HG03135 (cell line): ENCODE results near the gene EREG.
"Not testable (repeated sequence)": the region's sequence is repeated elsewhere in the genome, so short reads cannot be mapped to it uniquely, and the experiment has no call there.

Experiments used
- ATAC-seq: cut with Tn5 transposase; IDR thresholded peaks from one replicate; pipeline ENCODE4 v1.9.1; 2021; ENCODE audit warnings: mild to moderate bottlenecking, moderate library complexity; ENCODE audit not compliant: unreplicated experiment

EREG gene

GRCh38 chr4:74386159-74386558 is 21.2 kb downstream of the EREG start:
- no peak for ATAC-seq

- no peak for ATAC-seq
Observed at GRCh38 chr4:74387790-74388189, 22.8 kb downstream of the EREG start.

DNA sequence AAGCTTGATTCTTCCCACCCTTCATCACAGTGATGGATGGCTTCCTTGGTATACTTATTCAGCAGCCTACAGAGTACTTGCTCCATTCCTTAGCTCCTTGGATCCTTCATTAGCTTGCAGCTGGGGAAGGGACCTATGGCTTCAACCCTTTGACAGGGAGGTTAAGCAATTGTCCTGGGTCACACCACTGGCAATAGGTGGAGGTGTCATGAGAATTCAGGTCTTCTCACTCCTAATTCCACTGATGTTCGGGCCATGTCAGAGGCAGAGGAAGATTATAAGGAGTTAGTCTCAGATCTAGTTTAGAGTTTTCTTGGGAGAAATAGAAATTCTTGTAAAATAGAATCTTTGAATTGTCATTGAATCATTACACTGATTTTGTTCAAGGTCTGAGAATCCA is 24.5 kb downstream of the EREG start:
- no peak for ATAC-seq

DNA sequence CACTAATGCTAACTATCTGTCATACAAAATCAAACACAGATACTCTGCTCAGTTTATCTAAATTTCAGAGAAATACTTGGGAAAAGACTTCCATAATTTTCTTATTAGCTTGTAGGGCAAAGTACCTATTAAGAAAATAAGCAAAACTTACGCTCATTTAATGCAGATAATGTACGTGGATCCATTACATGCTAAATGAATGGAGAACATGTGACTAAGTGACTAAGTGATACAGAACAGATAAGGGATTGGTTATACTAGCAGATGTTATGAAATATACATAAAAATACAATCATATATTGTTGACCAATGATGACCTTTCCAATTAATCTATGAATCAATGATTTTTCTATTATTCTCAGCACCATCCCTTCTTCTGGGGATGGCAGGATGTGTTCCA is 25.7 kb downstream of the EREG start:
- ATAC-seq: no peak

DNA sequence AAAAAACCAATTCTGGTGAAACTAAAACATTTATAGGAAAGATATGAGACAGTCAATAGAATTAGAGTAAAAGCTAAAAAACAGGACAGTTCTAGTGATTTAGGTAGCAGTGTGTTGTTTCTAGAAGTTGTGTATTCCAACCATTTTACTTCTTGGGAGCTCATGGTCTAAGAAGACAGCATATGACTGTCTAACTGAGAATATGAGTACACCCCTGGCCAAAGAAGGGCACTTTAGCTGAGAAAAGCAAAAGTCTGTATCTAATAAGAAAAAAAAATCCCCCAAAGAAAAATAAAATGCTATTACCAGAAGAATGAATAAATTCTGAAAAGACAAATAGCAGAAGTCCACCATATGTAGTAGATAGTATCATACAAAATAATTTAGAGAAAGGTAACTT is 26.4 kb downstream of the EREG start:
- no peak for ATAC-seq

GRCh38 chr4:74391890-74392475 is 27.0 kb downstream of the EREG start:
- ATAC-seq: no peak

DNA sequence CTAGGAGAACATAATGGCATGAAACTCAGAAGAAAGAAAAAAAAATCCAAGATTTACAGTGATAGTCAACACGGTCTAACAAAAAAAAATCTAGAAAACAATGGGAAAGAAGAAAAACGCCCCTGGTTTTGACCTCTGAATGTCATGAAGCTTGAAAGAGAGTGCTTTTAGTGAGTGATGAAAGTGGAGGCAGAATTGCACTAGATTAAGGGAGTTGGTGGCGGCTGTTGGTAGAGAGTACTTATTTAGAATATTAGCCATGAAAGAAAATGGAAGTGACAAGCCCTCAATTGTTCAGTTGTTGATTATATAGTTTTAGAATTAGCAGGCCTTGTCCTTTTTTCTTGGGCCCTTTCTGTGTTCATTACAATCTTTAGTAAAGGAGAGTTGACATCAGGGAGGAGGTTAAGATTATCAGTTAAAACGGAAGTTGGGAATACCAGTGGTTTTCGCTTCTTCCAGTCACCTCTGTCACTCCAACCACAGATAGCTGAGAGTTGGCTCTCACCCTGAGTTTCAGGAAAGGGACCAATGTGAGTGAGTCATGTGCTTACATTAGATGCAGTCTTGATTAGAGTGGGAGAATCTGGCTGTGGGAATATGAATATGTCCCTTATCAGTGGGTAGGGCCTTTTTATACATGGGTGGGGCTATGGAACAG is 29.7 kb downstream of the EREG start:
- no peak for ATAC-seq

DNA sequence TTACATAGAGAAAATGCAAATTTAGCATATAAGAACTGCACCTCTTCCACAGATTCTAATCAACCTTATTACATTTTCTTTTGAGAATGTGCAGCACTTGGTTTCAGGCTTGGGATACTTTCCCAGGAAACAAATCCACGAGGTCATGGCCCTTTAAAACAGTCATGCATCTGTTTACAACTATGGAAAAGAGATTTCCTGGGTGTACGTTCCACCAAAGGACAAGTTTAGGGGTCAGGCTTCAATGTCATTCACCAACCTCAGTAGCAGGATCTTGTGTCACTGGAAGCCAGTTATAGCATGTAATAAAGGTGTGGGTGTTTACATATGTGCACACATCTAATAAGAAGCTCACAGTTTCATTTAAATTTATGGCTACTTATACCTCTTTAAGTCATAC is 30.7 kb downstream of the EREG start:
- ATAC-seq: no peak

DNA sequence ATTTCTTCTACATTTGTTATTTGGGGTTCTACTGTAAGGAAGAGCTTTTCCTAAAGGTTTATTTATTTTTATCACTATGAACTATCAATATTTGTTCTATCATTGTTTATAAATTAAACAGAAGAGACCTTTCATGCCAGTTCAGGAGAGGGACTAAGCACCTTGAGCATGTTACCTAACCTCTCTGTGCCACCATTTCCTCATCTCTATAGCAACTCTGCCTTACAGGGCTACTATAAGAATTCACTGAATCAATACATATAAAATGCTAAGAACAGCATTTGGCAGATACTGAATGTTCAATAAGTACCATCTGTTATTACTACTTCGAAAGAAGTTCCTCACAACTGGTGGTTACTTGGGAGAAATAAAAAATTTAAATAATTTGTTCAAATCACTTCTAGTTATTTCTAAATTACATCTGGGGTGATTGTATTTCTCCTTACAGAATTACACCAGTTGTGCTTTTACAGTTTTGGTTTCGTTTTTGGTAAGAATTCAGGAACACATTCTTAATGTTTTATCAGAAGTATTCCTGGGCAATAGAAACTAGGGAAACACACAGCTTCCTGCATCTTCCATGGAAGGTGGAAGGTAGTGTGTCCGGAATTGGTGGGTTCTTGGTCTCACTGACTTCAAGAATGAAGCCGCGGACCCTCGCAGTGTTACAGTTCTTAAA is 32.9 kb downstream of the EREG start:
- ATAC-seq: no peak

GRCh38 chr4:74398894-74399589 is 34.1 kb downstream of the EREG start:
- not testable (repeated sequence) for ATAC-seq

- ATAC-seq: no peak
Observed at GRCh38 chr4:74400395-74400794, 35.5 kb downstream of the EREG start.

DNA sequence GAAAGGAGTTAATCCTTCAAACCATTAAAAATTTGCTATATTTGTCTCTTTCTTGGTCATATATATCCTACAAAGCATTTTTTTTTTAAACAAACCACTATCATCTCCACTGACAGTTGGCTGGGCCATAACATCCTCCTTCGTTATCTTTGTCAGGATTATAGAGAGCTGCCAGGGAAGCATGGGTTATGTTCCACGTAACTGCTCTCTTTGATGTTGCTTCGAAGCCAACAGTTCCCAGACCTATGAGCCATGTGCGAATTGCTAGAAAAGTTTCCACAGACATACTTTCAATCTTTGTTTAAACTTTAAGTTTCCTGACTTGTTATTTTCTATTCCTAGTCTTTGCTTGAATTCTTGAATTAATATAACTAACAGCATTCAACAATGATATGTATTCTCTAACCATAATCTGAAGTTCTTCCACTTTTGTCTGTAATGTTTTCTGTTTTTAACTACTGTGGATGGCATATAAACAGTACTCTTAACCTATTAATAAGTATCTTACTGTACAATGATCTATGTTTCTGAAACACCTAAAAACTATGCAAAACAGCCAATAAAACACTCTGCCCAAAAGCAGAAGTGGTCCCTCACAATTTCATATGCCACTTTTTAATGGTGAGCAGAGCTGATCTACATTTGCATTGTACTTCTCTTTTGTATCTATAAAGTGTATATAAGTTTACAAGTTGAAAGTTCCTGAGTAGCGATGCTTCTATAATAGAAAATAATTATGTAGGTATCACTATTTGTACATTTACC is 37.9 kb downstream of the EREG start:
- ATAC-seq: peak; percentile 98

GRCh38 chr4:74407891-74408290 is 42.9 kb downstream of the EREG start:
- no peak for ATAC-seq

- ATAC-seq: no peak
Observed at GRCh38 chr4:74408639-74409038, 43.7 kb downstream of the EREG start.

- ATAC-seq: no peak
Observed at GRCh38 chr4:74410272-74410671, 45.3 kb downstream of the EREG start.

- ATAC-seq: no peak
Observed at GRCh38 chr4:74412225-74412624, 47.3 kb downstream of the EREG start.

DNA sequence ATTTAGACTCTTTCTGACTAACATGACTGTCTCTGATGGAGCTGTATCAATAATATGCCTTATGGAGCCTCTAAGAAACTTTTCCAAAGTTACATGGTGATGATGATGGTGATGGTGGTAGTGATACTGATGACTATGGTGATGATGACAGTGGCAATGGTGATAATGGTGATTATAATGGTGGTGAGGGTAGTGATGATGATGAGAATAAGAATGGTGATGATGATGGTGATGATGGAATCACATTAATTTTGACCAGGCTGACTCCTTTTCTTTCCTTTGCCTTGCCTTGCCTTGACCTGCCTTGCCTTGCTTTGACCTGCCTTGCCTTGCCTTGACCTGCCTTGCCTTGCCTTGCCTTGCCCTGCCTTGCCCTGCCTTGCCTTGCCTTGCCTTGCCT is 48.3 kb downstream of the EREG start:
- ATAC-seq: no peak

GRCh38 chr4:74414149-74414809 is 49.3 kb downstream of the EREG start:
- ATAC-seq: no peak

DNA sequence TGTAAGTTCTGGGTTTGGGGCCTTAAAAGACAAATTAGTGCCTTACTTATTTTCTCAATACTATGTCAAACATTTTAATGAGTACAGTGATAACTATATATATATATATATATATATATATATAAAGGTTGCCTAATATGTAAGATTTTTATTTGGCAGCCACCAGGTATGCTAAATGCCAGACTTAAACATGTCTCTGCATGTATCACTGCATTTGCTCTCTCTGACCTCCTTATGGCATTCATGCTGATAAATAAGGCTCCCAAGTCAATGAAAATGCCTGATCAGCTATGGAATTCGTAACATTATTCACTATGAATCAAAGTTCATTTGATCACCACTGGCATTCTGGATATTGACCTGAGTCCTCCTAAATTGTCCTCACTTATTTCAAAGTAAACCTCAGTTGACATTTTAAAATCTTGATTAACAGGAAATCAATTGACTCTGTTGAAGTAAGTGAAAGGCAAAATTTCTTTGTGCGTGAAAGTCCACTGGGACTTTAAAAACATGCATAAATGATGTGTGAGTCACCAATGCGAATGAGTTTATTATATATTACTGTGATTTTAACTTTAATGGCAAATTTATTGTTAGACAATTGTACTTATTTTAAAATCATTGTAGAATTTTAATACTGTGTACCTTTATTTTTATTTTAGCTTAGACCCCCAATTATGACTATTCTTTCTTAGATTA is 50.8 kb downstream of the EREG start:
- ATAC-seq: no peak

DNA sequence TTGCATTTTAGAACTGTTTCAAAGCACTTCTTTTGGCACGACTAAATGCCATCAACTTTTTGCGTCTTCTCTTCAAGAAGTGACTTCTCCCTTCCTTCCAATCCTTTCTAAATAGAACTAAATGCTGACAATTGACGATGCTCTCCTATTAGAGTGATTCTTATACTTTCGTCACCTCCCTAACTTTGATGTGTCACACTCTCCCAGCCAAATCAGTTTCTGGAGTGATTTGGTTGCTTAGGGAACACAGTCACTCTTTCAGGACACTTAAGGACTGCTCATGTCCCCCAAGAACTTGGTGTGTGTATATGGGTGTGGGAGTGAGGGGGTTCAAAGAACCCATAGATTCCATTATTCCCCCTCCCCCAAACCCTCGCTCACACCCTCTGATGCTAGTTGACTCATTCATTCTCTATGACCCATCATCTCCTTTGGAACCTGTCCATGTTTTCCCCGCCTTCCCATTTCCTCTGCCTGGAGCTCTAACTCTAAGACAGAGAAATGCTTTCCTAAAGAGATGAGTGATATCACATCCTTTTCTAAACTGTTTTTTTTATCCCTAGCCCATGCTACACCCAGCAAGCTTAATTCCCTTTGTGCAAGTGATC is 53.2 kb downstream of the EREG start:
- no peak for ATAC-seq
